ENCODE data around the gene COX19. TPM values are rescaled to one million over a fixed set of nuclear protein-coding genes. Genes with fewer than 3 reads are reported as not detected.

COX19 gene
- total and polyA plus RNA-seq, 12 donors = 3.7 to 9.1 (median 6.1) TPM

- H3K27me3 ChIP-seq = peaks cover 0 to 6% (median 0%) of the 10 kb centered on the region in 7 donors
- WGBS, 2 donors = 45 to 63% methylated on average over 2 of the region's 2 CpGs
- H3K9me3 ChIP-seq = peaks cover 0 to 8% (median 0%) of the 10 kb centered on the region in 11 donors
- DNase-seq (no peak), ATAC-seq (no peak)
- no peak for TF ChIP-seq CTCF (IDR thresholded peaks at IDR 0.05)
- no peaks in the 10 kb centered on the region for H3K36me3 ChIP-seq
- no peak overlapping the region for H3K4me3 ChIP-seq
- no peak overlapping the region for H3K27ac ChIP-seq
- H3K4me1 ChIP-seq = peaks cover 0 to 7% (median 0%) of the 10 kb centered on the region in 9 donors
- intact Hi-C loops (cut with DNase I) = no loop called here
Observed at GRCh38 chr7:940599-941408, 34.5 kb downstream of the COX19 start.

GRCh38 chr7:939843-940242 lies 35.5 kb downstream of the COX19 start:
- no peak overlapping the region for H3K4me3 ChIP-seq
- H3K36me3 ChIP-seq = peaks cover 0 to 6% (median 0%) of the 10 kb centered on the region in 9 donors
- H3K27me3 ChIP-seq = peaks cover 0 to 6% (median 0%) of the 10 kb centered on the region in 7 donors
- WGBS, 2 donors = 92 to 93% methylated on average over 4 of the region's 4 CpGs
- H3K27ac ChIP-seq = no peak overlapping the region
- ATAC-seq (no peak), DNase-seq (no peak)
- H3K9me3 ChIP-seq = peaks cover 0 to 8% (median 0%) of the 10 kb centered on the region in 11 donors
- TF ChIP-seq CTCF (IDR thresholded peaks at IDR 0.05) = no peak
- H3K4me1 ChIP-seq = peaks cover 0 to 7% (median 0%) of the 10 kb centered on the region in 9 donors
- intact Hi-C loops (cut with DNase I) = no loop called here

- 94 to 96% methylated on average over 27 of the region's 27 CpGs for WGBS, 2 donors
- peaks cover 0 to 8% (median 0%) of the 10 kb centered on the region in 11 donors for H3K9me3 ChIP-seq
- TF ChIP-seq CTCF (IDR thresholded peaks at IDR 0.05) = no peak
- H3K27me3 ChIP-seq = peaks cover 0 to under 1% (median 0%) of the 10 kb centered on the region in 7 donors
- H3K4me1 ChIP-seq = peaks cover 0 to 7% (median 0%) of the 10 kb centered on the region in 9 donors
- intact Hi-C loops (cut with DNase I) = no loop called here
- peak in 1 of 2 donors; percentile 4 for DNase-seq
- H3K4me3 ChIP-seq = no peak overlapping the region
- ATAC-seq = no peak
- no peak overlapping the region for H3K27ac ChIP-seq
- H3K36me3 ChIP-seq = peaks cover 0 to 8% (median 0%) of the 10 kb centered on the region in 9 donors
Observed at GRCh38 chr7:938546-939185, 36.7 kb downstream of the COX19 start.

GRCh38 chr7:937856-938484 lies 37.4 kb downstream of the COX19 start:
- no peak for TF ChIP-seq CTCF (IDR thresholded peaks at IDR 0.05)
- H3K27ac ChIP-seq = no peak overlapping the region
- H3K9me3 ChIP-seq = peaks cover 0 to 8% (median 0%) of the 10 kb centered on the region in 11 donors
- H3K27me3 ChIP-seq = no peaks in the 10 kb centered on the region
- peaks cover 0 to 7% (median 0%) of the 10 kb centered on the region in 9 donors for H3K4me1 ChIP-seq
- no peak overlapping the region for H3K4me3 ChIP-seq
- peaks cover 0 to 8% (median 0%) of the 10 kb centered on the region in 9 donors for H3K36me3 ChIP-seq
- intact Hi-C loops (cut with DNase I) = no loop called here
- DNase-seq (peak in 1 of 2 donors; percentile 1), ATAC-seq (no peak)
- WGBS, 2 donors = 88 to 90% methylated on average over 16 of the region's 16 CpGs
